Measurements from ENCODE around the gene P4HB.

P4HB gene

GRCh38 chr17:81851423-81851822, 8.9 kb downstream of the P4HB start:
- TF ChIP-seq ZFP30 (CRISPR knock-in tag; IDR thresholded peaks at IDR 0.05) (no peak), TOX (CRISPR knock-in tag; IDR thresholded peaks at IDR 0.05; ENCODE audit: borderline replicate concordance) (no peak), ZNF565 (CRISPR knock-in tag; conservative IDR thresholded peaks at IDR 0.05; ENCODE audit: low read depth) (no peak), POU6F1 (CRISPR knock-in tag; IDR thresholded peaks at IDR 0.05; ENCODE audit: borderline replicate concordance, low read depth) (no peak), ESRRG (CRISPR knock-in tag; IDR thresholded peaks at IDR 0.05) (no peak), BACH2 (CRISPR knock-in tag; IDR thresholded peaks at IDR 0.05; ENCODE audit: borderline replicate concordance) (no peak), SNAI2 (CRISPR knock-in tag; IDR thresholded peaks at IDR 0.05) (no peak), GLIS3 (CRISPR knock-in tag; IDR thresholded peaks at IDR 0.05) (no peak), ISL1 (CRISPR knock-in tag; IDR thresholded peaks at IDR 0.05) (no peak), OSR1 (CRISPR knock-in tag; IDR thresholded peaks at IDR 0.05) (no peak), ARNTL (CRISPR knock-in tag; IDR thresholded peaks at IDR 0.05; ENCODE audit: borderline replicate concordance, low read depth) (no peak), CREB5 (CRISPR knock-in tag; IDR thresholded peaks at IDR 0.05; ENCODE audit: low read depth) (no peak), ZC3H10 (CRISPR knock-in tag; IDR thresholded peaks at IDR 0.05) (no peak), TCF4 (CRISPR knock-in tag; IDR thresholded peaks at IDR 0.05; ENCODE audit: borderline replicate concordance) (no peak), RARB (CRISPR knock-in tag; IDR thresholded peaks at IDR 0.05) (no peak), PATZ1 (CRISPR knock-in tag; IDR thresholded peaks at IDR 0.05; ENCODE audit: borderline replicate concordance) (no peak), CSDC2 (CRISPR knock-in tag; IDR thresholded peaks at IDR 0.05) (no peak), ZFP3 (CRISPR knock-in tag; IDR thresholded peaks at IDR 0.05) (no peak), CSRNP3 (CRISPR knock-in tag; IDR thresholded peaks at IDR 0.05) (no peak)

GRCh38 chr17:81849457-81849856, 10.9 kb downstream of the P4HB start:
- no peak for ATAC-seq
- TF ChIP-seq CREB5 (CRISPR knock-in tag; IDR thresholded peaks at IDR 0.05; ENCODE audit: low read depth): no peak
- TF ChIP-seq ZNF565 (CRISPR knock-in tag; conservative IDR thresholded peaks at IDR 0.05; ENCODE audit: low read depth): no peak
- no peak for TF ChIP-seq PATZ1 (CRISPR knock-in tag; IDR thresholded peaks at IDR 0.05; ENCODE audit: borderline replicate concordance)

More at GRCh38 chr17:81851423-81851822, 8.9 kb downstream of the P4HB start:
- no peak for ATAC-seq

GRCh38 chr17:81846743-81847689, 13.3 kb downstream of the P4HB start:
- ATAC-seq: no peak
- no peak for TF ChIP-seq SNAI2 (CRISPR knock-in tag; IDR thresholded peaks at IDR 0.05)
- TF ChIP-seq ESRRG (CRISPR knock-in tag; IDR thresholded peaks at IDR 0.05): no peak
- TF ChIP-seq CSDC2 (CRISPR knock-in tag; IDR thresholded peaks at IDR 0.05): no peak
- no peak for TF ChIP-seq ZNF8 (CRISPR knock-in tag; IDR thresholded peaks at IDR 0.05)
- no peak for TF ChIP-seq TSHZ2 (CRISPR knock-in tag; IDR thresholded peaks at IDR 0.05)
- TF ChIP-seq ZFP30 (CRISPR knock-in tag; IDR thresholded peaks at IDR 0.05): no peak
- no peak for TF ChIP-seq TOX (CRISPR knock-in tag; IDR thresholded peaks at IDR 0.05; ENCODE audit: borderline replicate concordance)
- TF ChIP-seq PATZ1 (CRISPR knock-in tag; IDR thresholded peaks at IDR 0.05; ENCODE audit: borderline replicate concordance): no peak
- TF ChIP-seq ARNTL (CRISPR knock-in tag; IDR thresholded peaks at IDR 0.05; ENCODE audit: borderline replicate concordance, low read depth): no peak
- TF ChIP-seq RARB (CRISPR knock-in tag; IDR thresholded peaks at IDR 0.05): no peak
- TF ChIP-seq ZFP3 (CRISPR knock-in tag; IDR thresholded peaks at IDR 0.05): no peak

Measured in SK-N-SH treated with all-trans-retinoic acid at 6 μM for 48 hours (cell line).